DND-41 (cell line): ENCODE measurements around the gene IBA57.

Experiments
- ATAC-seq: fragments of 200-7000 bp; cut with Tn5 transposase; 3 replicates; pipeline ENCODE4 v1.9.1; 2021; ENCODE audit warnings: low read depth; ENCODE audit not compliant: insufficient read depth
- DNase-seq: peaks from one replicate; pipeline ENCODE4 v3.0.0-alpha.2; 2020
- H2AFZ ChIP-seq: 2 replicates; pipeline ENCODE4 v1.6.0; 2012; ENCODE audit warnings: low read depth, low read length
- H3K27ac ChIP-seq: 2 replicates; pipeline ENCODE4 v1.5.1; 2012; ENCODE audit warnings: low read length, inconsistent platforms
- H3K27me3 ChIP-seq: fragments of 200-600 bp; sonication (generic); 2 replicates; pipeline ENCODE4 v1.6.0; 2012; ENCODE audit warnings: low read length, mild to moderate bottlenecking, inconsistent platforms; ENCODE audit not compliant: insufficient read depth, poor library complexity
- H3K36me3 ChIP-seq: 2 replicates; pipeline ENCODE4 v1.5.1; 2012; ENCODE audit warnings: low read length, inconsistent platforms; ENCODE audit not compliant: insufficient read depth
- H3K4me1 ChIP-seq: 2 replicates; pipeline ENCODE4 v1.5.1; 2012; ENCODE audit warnings: mild to moderate bottlenecking, low read length; ENCODE audit not compliant: insufficient read depth
- H3K4me2 ChIP-seq: 2 replicates; pipeline ENCODE4 v1.6.0; 2012; ENCODE audit warnings: mild to moderate bottlenecking, moderate library complexity, low read length, inconsistent platforms; ENCODE audit not compliant: insufficient read depth
- H3K4me3 ChIP-seq, 2 experiments: fragments of 200-600 bp in 1 of 2; shearing (Covaris generic) in 1 of 2; 2 replicates each; pipeline ENCODE4 v1.5.1; 2012 to 2016; ENCODE audit warnings: inconsistent platforms in 2 of 2, low read length in 2 of 2, mild to moderate bottlenecking in 2 of 2, low read depth in 1 of 2, moderate library complexity in 1 of 2
- H3K79me2 ChIP-seq: 2 replicates; pipeline ENCODE4 v1.6.0; 2012; ENCODE audit warnings: low read length, inconsistent platforms; ENCODE audit not compliant: insufficient read depth
- H3K9ac ChIP-seq: 2 replicates; pipeline ENCODE4 v1.6.0; 2012; ENCODE audit warnings: low read depth, mild to moderate bottlenecking, inconsistent platforms, low read length, moderate library complexity
- H3K9me3 ChIP-seq: 2 replicates; pipeline ENCODE4 v1.5.1; 2012; ENCODE audit warnings: low read length, moderate library complexity, mild to moderate bottlenecking, inconsistent platforms; ENCODE audit not compliant: insufficient read depth, severe bottlenecking
- H4K20me1 ChIP-seq: 2 replicates; pipeline ENCODE4 v1.6.0; 2012; ENCODE audit warnings: low read length; ENCODE audit not compliant: insufficient read depth
- EZH2 ChIP-seq: IDR thresholded peaks from 3 replicates; pipeline ENCODE4 v1.6.1; 2012; ENCODE audit warnings: borderline replicate concordance, low read depth, mild to moderate bottlenecking, moderate library complexity, low read length, inconsistent platforms; ENCODE audit not compliant: severe bottlenecking
- TF ChIP-seq, protein P1 (sequence below): IDR thresholded peaks from 2 replicates; pipeline ENCODE4 v1.5.1; 2012; ENCODE audit warnings: borderline replicate concordance, low read length, moderate library complexity, mild to moderate bottlenecking; ENCODE audit not compliant: poor library complexity, severe bottlenecking; ENCODE audit errors: extremely low read depth

Gene IBA57

DNA sequence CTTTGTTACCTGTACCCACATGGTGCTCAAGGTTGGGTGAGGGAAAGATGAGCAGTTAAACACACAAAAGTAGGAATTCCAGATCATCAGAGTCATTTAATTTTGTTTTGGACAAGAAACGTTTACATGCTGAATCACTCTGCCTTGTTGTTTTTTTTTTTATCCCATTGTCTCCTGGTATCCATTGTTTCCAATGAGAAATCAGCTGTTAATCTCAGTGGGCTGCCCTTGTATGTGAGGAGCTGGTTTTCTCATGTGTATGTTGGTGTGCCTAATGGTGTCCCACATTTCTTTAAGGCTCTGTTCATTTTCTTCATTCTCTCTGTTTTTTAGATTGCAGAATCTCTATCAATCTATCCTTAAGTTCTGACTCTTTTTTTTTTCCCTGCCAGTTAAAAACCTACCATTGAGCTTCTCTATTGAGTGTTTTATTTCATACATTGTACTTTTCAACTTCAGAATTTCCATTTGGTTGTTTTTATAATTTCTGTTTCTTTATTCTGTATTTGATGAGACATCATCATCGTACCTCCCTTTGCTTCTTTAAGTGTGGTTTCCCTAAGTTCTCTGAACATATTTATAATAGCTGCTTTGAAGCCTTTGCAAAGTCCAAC, 33.5 kb downstream of the IBA57 start:
- no peak overlapping the region for H3K9ac ChIP-seq
- peaks cover 14% of the 10 kb centered on the region for H3K9me3 ChIP-seq
- no peak overlapping the region for H3K4me3 ChIP-seq
- no peak for DNase-seq
- no peak for TF ChIP-seq EZH2
- TF ChIP-seq, protein P1, sequence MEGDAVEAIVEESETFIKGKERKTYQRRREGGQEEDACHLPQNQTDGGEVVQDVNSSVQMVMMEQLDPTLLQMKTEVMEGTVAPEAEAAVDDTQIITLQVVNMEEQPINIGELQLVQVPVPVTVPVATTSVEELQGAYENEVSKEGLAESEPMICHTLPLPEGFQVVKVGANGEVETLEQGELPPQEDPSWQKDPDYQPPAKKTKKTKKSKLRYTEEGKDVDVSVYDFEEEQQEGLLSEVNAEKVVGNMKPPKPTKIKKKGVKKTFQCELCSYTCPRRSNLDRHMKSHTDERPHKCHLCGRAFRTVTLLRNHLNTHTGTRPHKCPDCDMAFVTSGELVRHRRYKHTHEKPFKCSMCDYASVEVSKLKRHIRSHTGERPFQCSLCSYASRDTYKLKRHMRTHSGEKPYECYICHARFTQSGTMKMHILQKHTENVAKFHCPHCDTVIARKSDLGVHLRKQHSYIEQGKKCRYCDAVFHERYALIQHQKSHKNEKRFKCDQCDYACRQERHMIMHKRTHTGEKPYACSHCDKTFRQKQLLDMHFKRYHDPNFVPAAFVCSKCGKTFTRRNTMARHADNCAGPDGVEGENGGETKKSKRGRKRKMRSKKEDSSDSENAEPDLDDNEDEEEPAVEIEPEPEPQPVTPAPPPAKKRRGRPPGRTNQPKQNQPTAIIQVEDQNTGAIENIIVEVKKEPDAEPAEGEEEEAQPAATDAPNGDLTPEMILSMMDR = no peak
- no peak overlapping the region for H3K4me2 ChIP-seq
- ATAC-seq = no peak
- no peaks in the 10 kb centered on the region for H4K20me1 ChIP-seq
- H3K36me3 ChIP-seq = no peaks in the 10 kb centered on the region
- no peaks in the 10 kb centered on the region for H3K27me3 ChIP-seq
- no peak overlapping the region for H2AFZ ChIP-seq
- no peaks in the 10 kb centered on the region for H3K4me1 ChIP-seq
- H3K79me2 ChIP-seq = no peaks in the 10 kb centered on the region
- H3K27ac ChIP-seq = no peak overlapping the region

DNA sequence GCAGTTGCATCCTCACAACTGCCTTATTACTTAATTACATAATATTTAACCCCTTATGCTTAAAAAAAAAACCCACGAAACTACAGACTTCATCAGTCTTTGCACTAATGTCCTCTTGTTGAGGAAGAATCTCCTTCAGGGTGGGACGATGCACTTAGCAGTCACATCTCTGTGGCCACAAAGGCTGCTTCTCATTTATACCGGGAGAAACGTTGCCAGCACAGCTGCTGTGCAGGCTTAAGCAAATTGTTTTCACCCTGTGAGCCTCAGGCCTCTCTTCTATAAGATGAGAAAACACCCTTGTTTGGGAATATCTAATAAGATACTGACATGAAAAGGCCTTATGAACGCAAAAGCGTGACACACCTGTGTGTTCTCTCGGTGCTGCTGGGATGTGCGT, 39.4 kb downstream of the IBA57 start:
- DNase-seq = no peak
- no peaks in the 10 kb centered on the region for H3K4me1 ChIP-seq

DNA sequence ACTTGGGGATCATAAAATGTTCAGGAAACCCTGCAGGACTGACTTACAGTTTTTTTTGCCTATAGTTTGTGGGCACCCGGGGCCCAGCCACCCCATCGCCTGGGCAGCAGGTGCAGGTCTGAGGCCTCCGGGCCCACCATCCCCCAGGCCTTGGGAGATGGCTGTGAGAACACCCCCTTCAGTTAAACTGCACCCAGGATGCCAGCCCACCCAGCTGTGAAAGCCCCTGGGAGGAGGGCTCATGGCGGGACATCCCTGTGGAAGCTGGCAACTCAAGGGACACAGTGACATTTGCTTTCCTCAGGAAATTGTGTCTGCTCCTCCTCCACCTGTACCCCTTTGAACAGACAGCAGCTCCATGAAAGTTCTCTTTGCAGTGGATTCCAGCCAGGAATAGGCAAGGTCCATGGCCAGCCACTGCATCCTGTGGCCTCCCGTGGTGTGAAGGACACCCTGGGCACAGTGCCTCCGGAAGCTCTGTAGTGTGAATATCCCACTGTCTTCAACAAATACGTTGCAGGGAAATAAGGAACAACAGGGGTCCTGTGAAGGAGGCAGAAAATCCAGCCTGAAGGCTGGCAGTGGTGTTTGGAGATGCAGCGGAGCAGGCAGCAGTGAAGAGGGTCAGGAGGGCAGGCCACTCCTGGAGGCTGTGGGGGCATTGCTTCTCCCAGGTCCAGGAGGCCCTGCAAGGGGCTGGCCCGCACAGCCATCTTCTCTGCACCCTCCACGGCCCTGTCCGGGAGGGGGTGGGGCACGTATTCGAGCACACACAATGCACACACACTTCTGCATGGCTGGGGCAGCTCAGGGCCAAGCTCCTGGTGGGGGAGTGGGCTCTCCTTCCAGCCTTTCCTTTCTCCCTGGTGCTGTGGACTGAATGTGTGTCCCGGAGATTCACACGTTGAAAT, 40.2 kb downstream of the IBA57 start:
- H4K20me1 ChIP-seq = 0 out of 2 replicates have a peak, but pooled peaks cover 5% of the 10 kb centered on the region
- DNase-seq = no peak
- H3K27me3 ChIP-seq = no peaks in the 10 kb centered on the region
- no peak overlapping the region for H3K4me3 ChIP-seq
- no peaks in the 10 kb centered on the region for H3K36me3 ChIP-seq
- H3K4me2 ChIP-seq = no peak overlapping the region
- no peak overlapping the region for H2AFZ ChIP-seq
- no peaks in the 10 kb centered on the region for H3K9me3 ChIP-seq
- no peak for ATAC-seq
- no peaks in the 10 kb centered on the region for H3K4me1 ChIP-seq
- H3K27ac ChIP-seq = no peak overlapping the region
- TF ChIP-seq EZH2 = no peak
- TF ChIP-seq, protein P1 = no peak
- H3K9ac ChIP-seq = no peak overlapping the region
- no peaks in the 10 kb centered on the region for H3K79me2 ChIP-seq

More for the DNA sequence above, 39.4 kb downstream of the IBA57 start:
- no peak overlapping the region for H3K4me2 ChIP-seq
- no peaks in the 10 kb centered on the region for H3K79me2 ChIP-seq
- no peaks in the 10 kb centered on the region for H3K27me3 ChIP-seq
- peaks cover 1% of the 10 kb centered on the region for H3K9me3 ChIP-seq
- no peak for TF ChIP-seq EZH2
- TF ChIP-seq, protein P1 = no peak
- H4K20me1 ChIP-seq = 0 out of 2 replicates have a peak, but pooled peaks cover 2% of the 10 kb centered on the region
- H3K36me3 ChIP-seq = no peaks in the 10 kb centered on the region
- no peak overlapping the region for H3K4me3 ChIP-seq
- H2AFZ ChIP-seq = no peak overlapping the region
- H3K27ac ChIP-seq = no peak overlapping the region
- no peak overlapping the region for H3K9ac ChIP-seq
- no peak for ATAC-seq
